ENCODE results near the gene FOXK1. TPM values are rescaled to one million over a fixed set of nuclear protein-coding genes. Genes with fewer than 3 reads are reported as not detected.

FOXK1 gene
- total and polyA plus RNA-seq, 2 of the 13 experiments (the other 11 are each of a cell fraction or from before 2014, with no cell fraction given), result 4.6 to 8.8 TPM

DNA sequence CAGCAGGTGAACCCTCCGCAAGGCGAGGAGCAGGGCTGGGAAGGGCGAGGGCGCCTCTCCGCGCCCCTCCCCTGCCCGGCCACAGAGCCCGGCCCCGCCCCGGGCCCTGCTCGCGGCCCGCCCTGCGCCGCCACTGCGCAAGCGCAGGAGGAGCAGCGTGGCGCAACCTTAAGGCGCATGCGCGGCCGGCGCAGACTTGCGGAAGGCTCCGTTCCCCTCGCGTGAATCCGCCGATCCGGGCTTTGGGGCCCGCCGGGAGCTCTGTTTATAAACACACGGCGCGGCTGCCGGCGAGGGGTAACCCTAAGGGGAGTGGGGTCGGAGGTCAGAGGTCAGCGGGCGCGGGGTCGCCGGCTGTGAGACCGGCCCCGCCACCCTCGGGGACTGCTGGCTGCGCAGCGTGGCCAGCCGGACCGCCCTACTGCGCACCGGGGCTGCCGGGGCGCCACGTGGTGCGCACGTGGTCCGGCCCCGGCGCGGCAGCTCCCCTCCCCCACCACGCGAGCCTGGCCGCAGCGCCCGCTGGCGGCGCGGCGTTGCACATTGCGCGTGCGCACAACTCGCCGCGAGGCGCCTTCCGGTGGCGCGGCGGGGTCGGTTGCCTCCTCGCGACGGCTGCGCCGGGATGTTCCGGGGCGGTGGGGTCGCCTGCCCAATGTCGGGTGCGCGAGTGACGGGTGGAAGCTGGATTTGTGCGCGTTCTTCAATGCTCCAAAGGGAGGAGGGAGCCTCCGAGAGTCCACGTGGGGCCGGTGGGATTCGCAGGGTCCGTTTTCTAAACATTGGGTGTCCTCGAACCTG lies 40.2 kb upstream of the FOXK1 start (continued):
- TF ChIP-seq DZIP1 (CRISPR knock-in tag; IDR thresholded peaks at IDR 0.05) (peak; percentile 87; the same call in 1 of the 2 replicates), SMARCC2 (IDR thresholded peaks at IDR 0.05) (no peak), NFKB2 (CRISPR knock-in tag; IDR thresholded peaks at IDR 0.05; ENCODE audit: borderline replicate concordance) (peak; percentile 91), KDM1A (CRISPR knock-in tag; IDR thresholded peaks at IDR 0.05) (no peak; the same call in 1 of the 2 replicates), ZNF501 (CRISPR knock-in tag; IDR thresholded peaks at IDR 0.05) (0 out of 2 replicates have a peak, but pooled peaks have one; percentile 69), ZNF747 (CRISPR knock-in tag; IDR thresholded peaks at IDR 0.05; ENCODE audit: borderline replicate concordance) (peak; percentile 82; the same call in 1 of the 2 replicates), ZFP36L2 (CRISPR knock-in tag; IDR thresholded peaks at IDR 0.05) (no peak), ZNF839 (CRISPR knock-in tag; IDR thresholded peaks at IDR 0.05; ENCODE audit: borderline replicate concordance) (no peak), THAP7 (CRISPR knock-in tag; IDR thresholded peaks at IDR 0.05) (peak; percentile 93), FLYWCH1 (CRISPR knock-in tag; IDR thresholded peaks at IDR 0.05) (0 out of 2 replicates have a peak, but pooled peaks have one; percentile 96), MYC (CRISPR knock-in tag; IDR thresholded peaks at IDR 0.05; ENCODE audit: borderline replicate concordance) (peak; percentile 100), RBM39 (IDR thresholded peaks at IDR 0.05; ENCODE audit: low read depth, low read length, poor library complexity, severe bottlenecking) (peak; percentile 44), KLF11 (CRISPR knock-in tag; IDR thresholded peaks at IDR 0.05) (peak; percentile 47; the same call in 1 of the 2 replicates), KLF6 (CRISPR knock-in tag; IDR thresholded peaks at IDR 0.05) (peak; percentile 72), NAIF1 (CRISPR knock-in tag; IDR thresholded peaks at IDR 0.05; ENCODE audit: borderline replicate concordance) (no peak), ZMAT3 (CRISPR knock-in tag; conservative IDR thresholded peaks at IDR 0.05) (peak; percentile 96)
- TF ChIP-seq, protein P1, sequence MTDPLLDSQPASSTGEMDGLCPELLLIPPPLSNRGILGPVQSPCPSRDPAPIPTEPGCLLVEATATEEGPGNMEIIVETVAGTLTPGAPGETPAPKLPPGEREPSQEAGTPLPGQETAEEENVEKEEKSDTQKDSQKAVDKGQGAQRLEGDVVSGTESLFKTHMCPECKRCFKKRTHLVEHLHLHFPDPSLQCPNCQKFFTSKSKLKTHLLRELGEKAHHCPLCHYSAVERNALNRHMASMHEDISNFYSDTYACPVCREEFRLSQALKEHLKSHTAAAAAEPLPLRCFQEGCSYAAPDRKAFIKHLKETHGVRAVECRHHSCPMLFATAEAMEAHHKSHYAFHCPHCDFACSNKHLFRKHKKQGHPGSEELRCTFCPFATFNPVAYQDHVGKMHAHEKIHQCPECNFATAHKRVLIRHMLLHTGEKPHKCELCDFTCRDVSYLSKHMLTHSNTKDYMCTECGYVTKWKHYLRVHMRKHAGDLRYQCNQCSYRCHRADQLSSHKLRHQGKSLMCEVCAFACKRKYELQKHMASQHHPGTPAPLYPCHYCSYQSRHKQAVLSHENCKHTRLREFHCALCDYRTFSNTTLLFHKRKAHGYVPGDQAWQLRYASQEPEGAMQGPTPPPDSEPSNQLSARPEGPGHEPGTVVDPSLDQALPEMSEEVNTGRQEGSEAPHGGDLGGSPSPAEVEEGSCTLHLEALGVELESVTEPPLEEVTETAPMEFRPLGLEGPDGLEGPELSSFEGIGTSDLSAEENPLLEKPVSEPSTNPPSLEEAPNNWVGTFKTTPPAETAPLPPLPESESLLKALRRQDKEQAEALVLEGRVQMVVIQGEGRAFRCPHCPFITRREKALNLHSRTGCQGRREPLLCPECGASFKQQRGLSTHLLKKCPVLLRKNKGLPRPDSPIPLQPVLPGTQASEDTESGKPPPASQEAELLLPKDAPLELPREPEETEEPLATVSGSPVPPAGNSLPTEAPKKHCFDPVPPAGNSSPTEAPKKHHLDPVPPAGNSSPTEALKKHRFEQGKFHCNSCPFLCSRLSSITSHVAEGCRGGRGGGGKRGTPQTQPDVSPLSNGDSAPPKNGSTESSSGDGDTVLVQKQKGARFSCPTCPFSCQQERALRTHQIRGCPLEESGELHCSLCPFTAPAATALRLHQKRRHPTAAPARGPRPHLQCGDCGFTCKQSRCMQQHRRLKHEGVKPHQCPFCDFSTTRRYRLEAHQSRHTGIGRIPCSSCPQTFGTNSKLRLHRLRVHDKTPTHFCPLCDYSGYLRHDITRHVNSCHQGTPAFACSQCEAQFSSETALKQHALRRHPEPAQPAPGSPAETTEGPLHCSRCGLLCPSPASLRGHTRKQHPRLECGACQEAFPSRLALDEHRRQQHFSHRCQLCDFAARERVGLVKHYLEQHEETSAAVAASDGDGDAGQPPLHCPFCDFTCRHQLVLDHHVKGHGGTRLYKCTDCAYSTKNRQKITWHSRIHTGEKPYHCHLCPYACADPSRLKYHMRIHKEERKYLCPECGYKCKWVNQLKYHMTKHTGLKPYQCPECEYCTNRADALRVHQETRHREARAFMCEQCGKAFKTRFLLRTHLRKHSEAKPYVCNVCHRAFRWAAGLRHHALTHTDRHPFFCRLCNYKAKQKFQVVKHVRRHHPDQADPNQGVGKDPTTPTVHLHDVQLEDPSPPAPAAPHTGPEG (CRISPR knock-in tag; IDR thresholded peaks at IDR 0.05), result peak; percentile 97
- TF ChIP-seq, protein P2, sequence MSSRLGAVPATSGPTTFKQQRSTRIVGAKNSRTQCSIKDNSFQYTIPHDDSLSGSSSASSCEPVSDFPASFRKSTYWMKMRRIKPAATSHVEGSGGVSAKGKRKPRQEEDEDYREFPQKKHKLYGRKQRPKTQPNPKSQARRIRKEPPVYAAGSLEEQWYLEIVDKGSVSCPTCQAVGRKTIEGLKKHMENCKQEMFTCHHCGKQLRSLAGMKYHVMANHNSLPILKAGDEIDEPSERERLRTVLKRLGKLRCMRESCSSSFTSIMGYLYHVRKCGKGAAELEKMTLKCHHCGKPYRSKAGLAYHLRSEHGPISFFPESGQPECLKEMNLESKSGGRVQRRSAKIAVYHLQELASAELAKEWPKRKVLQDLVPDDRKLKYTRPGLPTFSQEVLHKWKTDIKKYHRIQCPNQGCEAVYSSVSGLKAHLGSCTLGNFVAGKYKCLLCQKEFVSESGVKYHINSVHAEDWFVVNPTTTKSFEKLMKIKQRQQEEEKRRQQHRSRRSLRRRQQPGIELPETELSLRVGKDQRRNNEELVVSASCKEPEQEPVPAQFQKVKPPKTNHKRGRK (CRISPR knock-in tag; IDR thresholded peaks at IDR 0.05), result no peak

All from HepG2 (cell line).